Activated gamma-delta T cell (primary cell): ENCODE results near the gene CTNNA3.

ENCODE experiments used
- DNase-seq: peaks from one replicate; lab custom pipeline; 2025; lab: John Stamatoyannopoulos, UW

CTNNA3 gene

GRCh38 chr10:67011981-67012380 is 684.0 kb downstream of the CTNNA3 start:
- DNase-seq: no peak

GRCh38 chr10:67011480-67011879 is 684.5 kb downstream of the CTNNA3 start:
- DNase-seq: no peak

GRCh38 chr10:67005981-67006380 is 690.0 kb downstream of the CTNNA3 start:
- no peak for DNase-seq

GRCh38 chr10:67004690-67005089 is 691.3 kb downstream of the CTNNA3 start:
- no peak for DNase-seq

- DNase-seq: no peak
Observed at GRCh38 chr10:66999762-67000545, 696.0 kb downstream of the CTNNA3 start.

GRCh38 chr10:66996996-66997395 is 699.0 kb downstream of the CTNNA3 start:
- DNase-seq: no peak

- DNase-seq: no peak
Observed at GRCh38 chr10:66990143-66990830, 705.7 kb downstream of the CTNNA3 start.

- no peak for DNase-seq
Observed at GRCh38 chr10:66983475-66983818, 712.5 kb downstream of the CTNNA3 start.

- DNase-seq: no peak
Observed at GRCh38 chr10:66982792-66983474, 713.1 kb downstream of the CTNNA3 start.

GRCh38 chr10:66982053-66982420 is 714.0 kb downstream of the CTNNA3 start:
- no peak for DNase-seq

GRCh38 chr10:66981361-66982052 is 714.5 kb downstream of the CTNNA3 start:
- DNase-seq: no peak

GRCh38 chr10:66980246-66980815 is 715.7 kb downstream of the CTNNA3 start:
- no peak for DNase-seq

- no peak for DNase-seq
Observed at GRCh38 chr10:66964946-66965345, 731.0 kb downstream of the CTNNA3 start.

GRCh38 chr10:66958466-66958865 is 737.5 kb downstream of the CTNNA3 start:
- no peak for DNase-seq

- no peak for DNase-seq
Observed at GRCh38 chr10:66951896-66952295, 744.1 kb downstream of the CTNNA3 start.

- DNase-seq: no peak
Observed at GRCh38 chr10:66943590-66943989, 752.4 kb downstream of the CTNNA3 start.

GRCh38 chr10:66942407-66942806 is 753.6 kb downstream of the CTNNA3 start:
- DNase-seq: no peak

- DNase-seq: no peak
Observed at GRCh38 chr10:66941491-66941890, 754.5 kb downstream of the CTNNA3 start.

- no peak for DNase-seq
Observed at GRCh38 chr10:66940965-66941364, 755.0 kb downstream of the CTNNA3 start.

GRCh38 chr10:66934711-66935110 is 761.3 kb downstream of the CTNNA3 start:
- DNase-seq: no peak

- no peak for DNase-seq
Observed at GRCh38 chr10:66931949-66932343, 764.0 kb downstream of the CTNNA3 start.

GRCh38 chr10:66931340-66931948 is 764.6 kb downstream of the CTNNA3 start:
- no peak for DNase-seq
